H1 (cell line): ENCODE measurements around the gene LRCH1.

Source experiments
- CBX5 ChIP-seq: fragments of 300-800, 300-1000 bp; sonication (generic); IDR thresholded peaks from 2 replicates; pipeline ENCODE4 v1.7.1; 2016; ENCODE audit warnings: antibody characterized with exemption, low read length, low read depth
- CEBPB ChIP-seq: IDR thresholded peaks from 2 replicates; pipeline ENCODE4 v1.6.1; 2012; ENCODE audit warnings: low read depth, low read length
- CHD1 ChIP-seq: IDR thresholded peaks from 2 replicates; pipeline ENCODE4 v1.6.1; 2012; ENCODE audit warnings: low read depth, low read length, improper control_type of control experiment
- CREB1 ChIP-seq: IDR thresholded peaks from 2 replicates; pipeline ENCODE4 v1.6.1; 2012; ENCODE audit warnings: inconsistent platforms
- GTF2F1 ChIP-seq: IDR thresholded peaks from 2 replicates; pipeline ENCODE4 v1.6.1; 2012; ENCODE audit warnings: low read depth, low read length, improper control_type of control experiment, borderline replicate concordance
- MAFK ChIP-seq: IDR thresholded peaks from 2 replicates; pipeline ENCODE4 v1.6.1; 2012; ENCODE audit warnings: low read depth, mild to moderate bottlenecking, improper control_type of control experiment, low read length
- MAX ChIP-seq: IDR thresholded peaks from 2 replicates; pipeline ENCODE4 v1.6.1; 2012; ENCODE audit warnings: inconsistent platforms
- POLR2A ChIP-seq, 2 experiments: IDR thresholded peaks; 1 replicate in 1 of 2; 2 replicates in 1 of 2; pipeline ENCODE4 v1.6.1; 2011; ENCODE audit warnings: low read depth in 2 of 2, low read length in 2 of 2, mild to moderate bottlenecking in 2 of 2; ENCODE audit errors: control extremely low read depth in 1 of 2
- POLR2AphosphoS5 ChIP-seq: IDR thresholded peaks from 2 replicates; pipeline ENCODE4 v1.6.1; 2011; ENCODE audit warnings: low read depth, low read length
- SAP30 ChIP-seq: fragments of 300-600 bp; sonication (generic); IDR thresholded peaks from 2 replicates; pipeline ENCODE4 v1.7.1; 2012; ENCODE audit warnings: low read length, moderate library complexity, mild to moderate bottlenecking, inconsistent platforms; ENCODE audit not compliant: insufficient read depth, insufficient replicate concordance
- SP2 ChIP-seq: IDR thresholded peaks from 2 replicates; pipeline ENCODE4 v1.6.1; 2012; ENCODE audit warnings: mild to moderate bottlenecking, low read length, inconsistent platforms
- TAF1 ChIP-seq: IDR thresholded peaks from 2 replicates; pipeline ENCODE4 v1.6.1; 2011; ENCODE audit warnings: mild to moderate bottlenecking, low read depth, low read length
- ZNF274 ChIP-seq: IDR thresholded peaks from 2 replicates; pipeline ENCODE4 v1.7.0; 2012; ENCODE audit warnings: low read length, borderline replicate concordance; ENCODE audit errors: extremely low read depth
- TF ChIP-seq, protein P1 (sequence below), 3 experiments: IDR thresholded peaks; 1 replicate in 2 of 3; 2 replicates in 1 of 3; pipeline versions ENCODE4 v1.5.1 to v1.6.1; 2011; ENCODE audit warnings: low read length in 3 of 3, mild to moderate bottlenecking in 3 of 3, inconsistent platforms in 2 of 3, low read depth in 1 of 3, moderate library complexity in 1 of 3; ENCODE audit not compliant: insufficient read depth in 1 of 3; ENCODE audit errors: control extremely low read depth in 1 of 3

GRCh38 chr13:46778890-46779289, 225.9 kb downstream of the LRCH1 start:
- TF ChIP-seq POLR2A (IDR thresholded peaks at IDR 0.05; ENCODE audit: control extremely low read depth in 1 of 2, low read depth in 2 of 2, low read length in 2 of 2) (no peak), CBX5 (no peak), CHD1 (no peak), ZNF274 (no peak), CREB1 (no peak), POLR2AphosphoS5 (no peak), CEBPB (no peak), GTF2F1 (no peak), SP2 (no peak), MAFK (no peak), SAP30 (no peak), TAF1 (no peak), MAX (no peak)
- TF ChIP-seq, protein P1, sequence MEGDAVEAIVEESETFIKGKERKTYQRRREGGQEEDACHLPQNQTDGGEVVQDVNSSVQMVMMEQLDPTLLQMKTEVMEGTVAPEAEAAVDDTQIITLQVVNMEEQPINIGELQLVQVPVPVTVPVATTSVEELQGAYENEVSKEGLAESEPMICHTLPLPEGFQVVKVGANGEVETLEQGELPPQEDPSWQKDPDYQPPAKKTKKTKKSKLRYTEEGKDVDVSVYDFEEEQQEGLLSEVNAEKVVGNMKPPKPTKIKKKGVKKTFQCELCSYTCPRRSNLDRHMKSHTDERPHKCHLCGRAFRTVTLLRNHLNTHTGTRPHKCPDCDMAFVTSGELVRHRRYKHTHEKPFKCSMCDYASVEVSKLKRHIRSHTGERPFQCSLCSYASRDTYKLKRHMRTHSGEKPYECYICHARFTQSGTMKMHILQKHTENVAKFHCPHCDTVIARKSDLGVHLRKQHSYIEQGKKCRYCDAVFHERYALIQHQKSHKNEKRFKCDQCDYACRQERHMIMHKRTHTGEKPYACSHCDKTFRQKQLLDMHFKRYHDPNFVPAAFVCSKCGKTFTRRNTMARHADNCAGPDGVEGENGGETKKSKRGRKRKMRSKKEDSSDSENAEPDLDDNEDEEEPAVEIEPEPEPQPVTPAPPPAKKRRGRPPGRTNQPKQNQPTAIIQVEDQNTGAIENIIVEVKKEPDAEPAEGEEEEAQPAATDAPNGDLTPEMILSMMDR (IDR thresholded peaks at IDR 0.05; ENCODE audit: control extremely low read depth in 1 of 3, insufficient read depth in 1 of 3, low read depth in 1 of 3, low read length in 3 of 3), result no peak
